Hepatocyte (in vitro differentiated cells): ENCODE results near the gene KIF26B. TPM values are rescaled to one million over a fixed set of nuclear protein-coding genes. Genes with fewer than 3 reads are reported as not detected.

Experiments used
- DNase-seq: peaks from one replicate; pipeline ENCODE4 v3.0.0-alpha.2; 2016; ENCODE audit warnings: low spot score
- H2AFZ ChIP-seq: fragments of 200-600 bp; sonication (generic); 2 replicates; pipeline ENCODE4 v1.6.0; 2016; ENCODE audit warnings: antibody characterized with exemption, mild to moderate bottlenecking
- H3K27ac ChIP-seq: fragments of 200-600 bp; sonication (generic); 2 replicates; pipeline ENCODE4 v1.5.1; 2016; ENCODE audit warnings: mild to moderate bottlenecking
- H3K27me3 ChIP-seq: fragments of 200-600 bp; sonication (generic); 2 replicates; pipeline ENCODE4 v1.6.1; 2016
- H3K36me3 ChIP-seq: fragments of 200-600 bp; sonication (generic); replicated peaks from 2 replicates; pipeline ENCODE4 v1.5.1; 2016; ENCODE audit warnings: low read depth; ENCODE audit not compliant: insufficient read depth
- H3K4me1 ChIP-seq: fragments of 200-600 bp; sonication (generic); 2 replicates; pipeline ENCODE4 v1.5.1; 2016; ENCODE audit warnings: mild to moderate bottlenecking, moderate library complexity; ENCODE audit not compliant: insufficient read depth
- H3K4me2 ChIP-seq: fragments of 200-600 bp; sonication (generic); 2 replicates; pipeline ENCODE4 v1.6.0; 2016
- H3K4me3 ChIP-seq: fragments of 200-600 bp; sonication (generic); 2 replicates; pipeline ENCODE4 v1.5.1; 2016; ENCODE audit warnings: mild to moderate bottlenecking
- H3K79me2 ChIP-seq: fragments of 200-600 bp; sonication (generic); 2 replicates; pipeline ENCODE4 v1.6.0; 2017; ENCODE audit warnings: mild to moderate bottlenecking
- H3K9me2 ChIP-seq: fragments of 200-600 bp; sonication (generic); replicated peaks from 2 replicates; pipeline ENCODE4 v1.6.0; 2017; ENCODE audit warnings: mild to moderate bottlenecking; ENCODE audit not compliant: insufficient read depth
- H3K9me3 ChIP-seq: fragments of 200-600 bp; sonication (generic); 2 replicates; pipeline ENCODE4 v1.5.1; 2016; ENCODE audit warnings: low read depth, mild to moderate bottlenecking
- H4K20me1 ChIP-seq: fragments of 200-600 bp; sonication (generic); 2 replicates; pipeline ENCODE4 v1.6.0; 2016; ENCODE audit warnings: mild to moderate bottlenecking; ENCODE audit not compliant: insufficient read depth, poor library complexity, severe bottlenecking
- EZH2 ChIP-seq: fragments of 200-600 bp; sonication (generic); IDR thresholded peaks from 2 replicates; pipeline ENCODE4 v1.6.1; 2016; ENCODE audit warnings: antibody characterized with exemption, mild to moderate bottlenecking, borderline replicate concordance
- EZH2phosphoT487 ChIP-seq: fragments of 200-600 bp; sonication (generic); IDR thresholded peaks from one replicate; pipeline ENCODE4 v1.6.1; 2018; ENCODE audit warnings: antibody characterized with exemption, mild to moderate bottlenecking, low read depth, moderate library complexity; ENCODE audit not compliant: unreplicated experiment, severe bottlenecking
- WGBS: methylation state at CpG from one replicate; pipeline ENCODE4 v1.1.6; 2016; ENCODE audit warnings: low lambda C conversion rate; ENCODE audit errors: missing lambda C conversion rate; 5-methylcytosine and 5-hydroxymethylcytosine counted together
- polyA plus RNA-seq: library from polyadenylated mRNA; unstranded; fragments of >200 nt; fragmentation: Nextera tagmentation; extraction: Ambion mirVana; gene quantifications from 2 replicates; pipeline ENCODE4 v1.2.1, GENCODE V29; 2016
- total RNA-seq: library from RNA; depleted of rRNA; stranded (reverse); fragments of >200 nt; gene quantifications from 2 replicates; pipeline ENCODE4 v1.2.3, GENCODE V29; 2014
- TF ChIP-seq, protein P1 (sequence below): fragments of 200-600 bp; sonication (generic); IDR thresholded peaks from 2 replicates; pipeline ENCODE4 v1.5.1; 2016; ENCODE audit warnings: antibody characterized with exemption, mild to moderate bottlenecking; ENCODE audit not compliant: poor library complexity

KIF26B gene
- total and polyA plus RNA-seq, 2 experiments from 2014 or later, result 12.7 to 21.6 TPM

DNA sequence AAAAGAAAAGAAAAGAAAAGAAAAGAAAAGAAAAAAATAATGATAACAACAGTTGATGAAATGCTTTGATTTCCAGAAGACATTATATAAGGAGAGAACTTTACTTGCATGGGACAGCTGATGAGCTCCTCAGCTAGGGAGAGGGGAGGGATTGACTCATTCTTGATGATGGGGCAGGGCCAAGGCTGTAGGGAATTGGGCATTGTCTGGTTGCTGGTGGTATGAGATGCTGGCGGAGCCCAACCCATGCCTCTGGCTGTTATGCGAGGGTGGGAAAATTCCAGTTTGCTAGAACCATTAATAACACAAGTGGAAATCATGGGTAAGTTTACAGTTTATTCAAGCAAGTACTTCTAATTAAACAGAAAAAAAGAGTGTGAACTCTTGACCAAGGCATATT, 36.0 kb upstream of the KIF26B start:
- no peak overlapping the region for H3K4me2 ChIP-seq
- WGBS, result 100% methylated on average over 2 of the region's 2 CpGs
- no peak overlapping the region for H3K27ac ChIP-seq
- no peaks in the 10 kb centered on the region for H3K79me2 ChIP-seq
- no peak for DNase-seq
- H3K9me2 ChIP-seq, result no peaks in the 10 kb centered on the region
- no peak overlapping the region for H2AFZ ChIP-seq
- H3K4me3 ChIP-seq, result no peak overlapping the region
- no peaks in the 10 kb centered on the region for H3K27me3 ChIP-seq
- no peaks in the 10 kb centered on the region for H3K4me1 ChIP-seq
- no peaks in the 10 kb centered on the region for H3K36me3 ChIP-seq
- TF ChIP-seq EZH2phosphoT487 (no peak), EZH2 (no peak)
- TF ChIP-seq, protein P1, sequence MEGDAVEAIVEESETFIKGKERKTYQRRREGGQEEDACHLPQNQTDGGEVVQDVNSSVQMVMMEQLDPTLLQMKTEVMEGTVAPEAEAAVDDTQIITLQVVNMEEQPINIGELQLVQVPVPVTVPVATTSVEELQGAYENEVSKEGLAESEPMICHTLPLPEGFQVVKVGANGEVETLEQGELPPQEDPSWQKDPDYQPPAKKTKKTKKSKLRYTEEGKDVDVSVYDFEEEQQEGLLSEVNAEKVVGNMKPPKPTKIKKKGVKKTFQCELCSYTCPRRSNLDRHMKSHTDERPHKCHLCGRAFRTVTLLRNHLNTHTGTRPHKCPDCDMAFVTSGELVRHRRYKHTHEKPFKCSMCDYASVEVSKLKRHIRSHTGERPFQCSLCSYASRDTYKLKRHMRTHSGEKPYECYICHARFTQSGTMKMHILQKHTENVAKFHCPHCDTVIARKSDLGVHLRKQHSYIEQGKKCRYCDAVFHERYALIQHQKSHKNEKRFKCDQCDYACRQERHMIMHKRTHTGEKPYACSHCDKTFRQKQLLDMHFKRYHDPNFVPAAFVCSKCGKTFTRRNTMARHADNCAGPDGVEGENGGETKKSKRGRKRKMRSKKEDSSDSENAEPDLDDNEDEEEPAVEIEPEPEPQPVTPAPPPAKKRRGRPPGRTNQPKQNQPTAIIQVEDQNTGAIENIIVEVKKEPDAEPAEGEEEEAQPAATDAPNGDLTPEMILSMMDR, result no peak
- no peaks in the 10 kb centered on the region for H3K9me3 ChIP-seq
- H4K20me1 ChIP-seq, result no peaks in the 10 kb centered on the region

DNA sequence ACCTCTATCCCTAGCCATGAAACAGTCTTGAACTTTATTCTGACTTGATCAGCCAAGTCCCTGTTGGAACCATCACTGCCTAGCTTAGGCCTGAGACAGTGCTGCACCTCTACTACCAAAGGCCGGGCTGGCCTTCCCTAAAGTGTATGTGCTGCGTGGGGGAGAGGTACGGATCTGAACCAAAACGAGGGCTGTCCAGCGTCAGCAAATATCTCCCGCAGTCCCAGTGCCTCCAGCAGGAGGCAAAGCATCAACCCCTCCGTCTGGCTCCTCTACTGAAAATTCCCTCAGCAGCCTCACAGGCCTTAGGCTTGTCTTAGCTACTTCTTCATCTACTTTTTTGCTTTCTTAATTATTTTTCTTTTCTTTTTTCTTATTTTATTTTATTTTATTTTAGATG, 33.3 kb upstream of the KIF26B start:
- TF ChIP-seq EZH2phosphoT487, result no peak
- TF ChIP-seq, protein P1, result no peak
- no peak for TF ChIP-seq EZH2
- Histone ChIP-seq H2AFZ (no peak overlapping the region), H3K4me2 (no peak overlapping the region), H3K4me1 (no peaks in the 10 kb centered on the region), H3K9me3 (no peaks in the 10 kb centered on the region), H3K36me3 (no peaks in the 10 kb centered on the region), H3K27ac (no peak overlapping the region), H3K27me3 (no peaks in the 10 kb centered on the region), H4K20me1 (no peaks in the 10 kb centered on the region), H3K9me2 (no peaks in the 10 kb centered on the region), H3K79me2 (no peaks in the 10 kb centered on the region), H3K4me3 (no peak overlapping the region)
- no peak for DNase-seq
- 83% methylated on average over 7 of the region's 7 CpGs for WGBS

DNA sequence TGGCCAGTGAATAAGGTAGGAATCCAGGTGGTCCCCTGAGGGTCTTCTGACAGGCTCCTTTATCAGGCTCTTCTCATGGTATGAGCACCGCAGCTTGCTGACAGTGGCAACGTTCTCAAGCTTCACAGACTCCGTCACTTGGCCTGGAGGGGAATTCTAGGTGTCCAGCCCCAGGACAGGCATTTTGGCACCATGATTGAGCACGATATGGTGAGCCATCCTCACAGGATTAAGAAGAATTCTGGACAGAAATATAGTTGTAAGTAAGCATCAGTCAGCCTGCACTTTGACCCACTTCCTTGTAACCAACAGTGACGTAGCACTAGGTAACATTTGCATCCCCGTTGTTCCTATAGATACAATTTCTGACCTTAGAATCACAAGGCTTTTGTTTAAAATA, 30.5 kb upstream of the KIF26B start:
- Histone ChIP-seq H3K27ac (no peak overlapping the region), H3K4me3 (no peak overlapping the region), H3K27me3 (no peaks in the 10 kb centered on the region), H3K4me1 (no peaks in the 10 kb centered on the region), H3K36me3 (no peaks in the 10 kb centered on the region), H3K79me2 (no peaks in the 10 kb centered on the region), H2AFZ (no peak overlapping the region), H4K20me1 (no peaks in the 10 kb centered on the region), H3K4me2 (no peak overlapping the region), H3K9me2 (no peaks in the 10 kb centered on the region), H3K9me3 (no peaks in the 10 kb centered on the region)
- DNase-seq, result no peak
- WGBS, result 87% methylated on average over 6 of the region's 6 CpGs
- TF ChIP-seq EZH2phosphoT487 (no peak), EZH2 (no peak)
- TF ChIP-seq, protein P1, result no peak

DNA sequence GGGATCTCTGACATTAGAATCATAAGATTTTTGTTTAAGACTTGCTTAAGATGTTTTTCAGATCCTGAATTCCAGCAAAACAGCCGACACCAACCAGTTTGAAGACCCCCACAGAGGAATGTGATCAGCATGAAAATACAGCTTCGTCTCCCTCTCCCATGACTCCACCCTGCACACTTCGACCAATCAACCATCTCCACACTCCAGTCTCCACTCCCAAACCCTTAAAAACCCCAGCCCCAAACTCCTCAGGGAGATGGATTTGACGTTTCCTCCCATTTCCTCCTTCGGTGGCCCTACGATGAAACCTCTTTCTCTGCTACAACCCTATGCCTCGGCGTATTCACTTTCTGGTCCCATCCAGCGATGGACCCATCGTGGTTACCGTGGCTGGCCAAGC, 30.1 kb upstream of the KIF26B start:
- TF ChIP-seq, protein P1, result no peak
- no peak for TF ChIP-seq EZH2phosphoT487
- no peak for TF ChIP-seq EZH2
- no peak overlapping the region for H3K4me3 ChIP-seq
- H3K9me3 ChIP-seq, result no peaks in the 10 kb centered on the region
- WGBS, result 92% methylated on average over 11 of the region's 11 CpGs
- no peak overlapping the region for H3K4me2 ChIP-seq
- no peak overlapping the region for H2AFZ ChIP-seq
- no peaks in the 10 kb centered on the region for H4K20me1 ChIP-seq
- H3K36me3 ChIP-seq, result no peaks in the 10 kb centered on the region
- H3K79me2 ChIP-seq, result no peaks in the 10 kb centered on the region
- H3K27ac ChIP-seq, result no peak overlapping the region
- no peaks in the 10 kb centered on the region for H3K27me3 ChIP-seq
- H3K4me1 ChIP-seq, result no peaks in the 10 kb centered on the region
- no peaks in the 10 kb centered on the region for H3K9me2 ChIP-seq
- DNase-seq, result no peak
